NCI-H524 (cell line): ENCODE results near the gene TMUB1.

Experiments
- DNase-seq, 2 experiments: peaks; one replicate each; lab custom pipeline; 2025; lab: John Stamatoyannopoulos, UW

The TMUB1 gene

GRCh38 chr7:151070574-151070960 lies 12.7 kb downstream of the TMUB1 start:
- no peak for DNase-seq

GRCh38 chr7:151069841-151070573 lies 13.3 kb downstream of the TMUB1 start:
- DNase-seq = no peak

- no peak for DNase-seq
Observed at GRCh38 chr7:151068069-151068773, 15.1 kb downstream of the TMUB1 start.

GRCh38 chr7:151066273-151066974 lies 16.9 kb downstream of the TMUB1 start:
- DNase-seq = no peak

- no peak for DNase-seq
Observed at GRCh38 chr7:151065516-151065915, 17.8 kb downstream of the TMUB1 start.

GRCh38 chr7:151064993-151065392 lies 18.3 kb downstream of the TMUB1 start:
- DNase-seq = no peak

GRCh38 chr7:151064454-151064853 lies 18.8 kb downstream of the TMUB1 start:
- no peak for DNase-seq

GRCh38 chr7:151063212-151063561 lies 20.1 kb downstream of the TMUB1 start:
- DNase-seq = no peak

GRCh38 chr7:151062399-151063211 lies 20.7 kb downstream of the TMUB1 start:
- DNase-seq = no peak

- no peak for DNase-seq
Observed at GRCh38 chr7:151062111-151062398, 21.2 kb downstream of the TMUB1 start.

- DNase-seq = no peak
Observed at GRCh38 chr7:151061213-151062110, 21.8 kb downstream of the TMUB1 start.

- DNase-seq = peak; percentile 28 to 38
Observed at GRCh38 chr7:151060416-151061212, 22.7 kb downstream of the TMUB1 start.

- peak in 1 of 2 experiments; percentile 58 for DNase-seq
Observed at GRCh38 chr7:151060113-151060415, 23.2 kb downstream of the TMUB1 start.

GRCh38 chr7:151059367-151060112 lies 23.8 kb downstream of the TMUB1 start, which contains the start of gene SLC4A2:
Gene SLC4A2, plus strand, starts transcription at chr7:151059589. Its CDS starts 2,399 bp downstream, at chr7:151061988.
- peak; percentile 67 to 76 for DNase-seq

GRCh38 chr7:151058781-151059366 lies 24.4 kb downstream of the TMUB1 start:
- DNase-seq = peak in 1 of 2 experiments; percentile 40

GRCh38 chr7:151057989-151058780 lies 25.1 kb downstream of the TMUB1 start:
- peak; percentile 98 to 99 for DNase-seq

GRCh38 chr7:151057506-151057988 lies 25.7 kb downstream of the TMUB1 start, which contains the start of gene CDK5:
Gene CDK5, minus strand, starts transcription at chr7:151057897. Its CDS starts 49 bp downstream, at chr7:151057848.
- DNase-seq = peak in 1 of 2 experiments; percentile 71
